K562 (cell line): ENCODE measurements around the gene DHRS13. TPM values are rescaled to one million over a fixed set of nuclear protein-coding genes. Genes with fewer than 3 reads are reported as not detected.

Source experiments
- ATAC-seq: fragments of 200-7000 bp; cut with Tn5 transposase; 3 replicates; pipeline ENCODE4 v1.9.1; 2020; ENCODE audit warnings: moderate library complexity
- BruUV-seq: library from RNA; stranded (reverse); fragments of 400-500 nt; replicated peaks from 2 replicates; lab custom pipeline; 2021; lab: Mats Ljungman, UMichigan
- CTCF ChIA-PET: fragments of 300-600 bp; formaldehyde crosslinking; extraction: SDS; loops from one replicate; lab custom pipeline; 2021; ENCODE audit warnings: low intra/inter-chr PET ratio; lab: Yijun Ruan, JAX
- POLR2A ChIA-PET: fragments of 300-600, 350-650 bp; sonication (Branson Sonifier 250); formaldehyde crosslinking; extraction: SDS; loops from one replicate; lab custom pipeline; 2021; ENCODE audit warnings: antibody characterized with exemption, inconsistent platforms; lab: Yijun Ruan, JAX
- DNase-seq, 4 experiments: peaks; one replicate each; pipeline versions ENCODE4 v3.0.0 to v3.0.0-alpha.2; 2011 to 2018; ENCODE audit warnings: low spot score in 3 of 4, mixed read lengths in 3 of 4; ENCODE audit errors: extremely low read depth in 1 of 4
- FAIRE-seq: peaks from 2 replicates; lab custom pipeline; 2011; peaks lifted over from hg19 to GRCh38; lab: Jason Lieb, UNC
- H2AFZ ChIP-seq: 2 replicates; pipeline ENCODE4 v1.6.0; 2011; ENCODE audit warnings: low read depth, low read length, control low read depth, inconsistent platforms
- H3K27ac ChIP-seq: fragments of 200-600 bp; 3 replicates; pipeline ENCODE4 v1.8.0; 2011; ENCODE audit warnings: low read depth, mild to moderate bottlenecking, control low read depth, inconsistent platforms, low read length, moderate library complexity, mixed read lengths; ENCODE audit errors: extremely low read depth
- H3K27me3 ChIP-seq, 2 experiments: fragments of 300-600 bp in 1 of 2; 2 replicates in 1 of 2; 3 replicates in 1 of 2; pipeline versions ENCODE4 v1.6.0 to v1.8.0; 2011; ENCODE audit warnings: inconsistent platforms in 2 of 2, low read length in 2 of 2, mild to moderate bottlenecking in 1 of 2, mixed read lengths in 1 of 2, moderate library complexity in 1 of 2; ENCODE audit not compliant: control insufficient read depth in 2 of 2, insufficient read depth in 2 of 2
- H3K36me3 ChIP-seq: fragments of 300-600 bp; 3 replicates; pipeline ENCODE4 v1.8.0; 2011; ENCODE audit warnings: mild to moderate bottlenecking, low read length, inconsistent platforms; ENCODE audit not compliant: control insufficient read depth, insufficient read depth
- H3K4me1 ChIP-seq, 2 experiments: fragments of 200-600 bp in 1 of 2; replicated peaks in 1 of 2; 2 replicates in 1 of 2; 3 replicates in 1 of 2; pipeline versions ENCODE4 v1.5.1 to v1.8.0; 2011; ENCODE audit warnings: inconsistent platforms in 2 of 2, low read length in 2 of 2, mild to moderate bottlenecking in 1 of 2, mixed read lengths in 1 of 2, moderate library complexity in 1 of 2; ENCODE audit not compliant: control insufficient read depth in 2 of 2, insufficient read depth in 2 of 2
- H3K4me2 ChIP-seq: 2 replicates; pipeline ENCODE4 v1.6.1; 2011; ENCODE audit warnings: low read length, control low read depth, inconsistent platforms, mixed read lengths; ENCODE audit not compliant: insufficient read depth
- H3K4me3 ChIP-seq: fragments of 200-600 bp; sonication (generic), shearing (Covaris generic); 2 replicates; pipeline ENCODE4 v1.5.1; 2016; ENCODE audit warnings: control low read depth, inconsistent platforms
- H3K79me2 ChIP-seq: fragments of 200-600 bp; 3 replicates; pipeline ENCODE4 v1.8.0; 2011; ENCODE audit warnings: low read length, inconsistent platforms; ENCODE audit not compliant: control insufficient read depth, insufficient read depth
- H3K9ac ChIP-seq, 2 experiments: 2 replicates each; pipeline versions ENCODE4 v1.6.0 to v1.6.1; 2011; ENCODE audit warnings: low read depth in 2 of 2, low read length in 2 of 2, control low read depth in 1 of 2, inconsistent platforms in 1 of 2, mild to moderate bottlenecking in 1 of 2, mixed read lengths in 1 of 2; ENCODE audit not compliant: insufficient read depth in 1 of 2
- H3K9me1 ChIP-seq: one replicate; pipeline ENCODE4 v1.6.0; 2011; ENCODE audit warnings: inconsistent platforms, mild to moderate bottlenecking, low read length, moderate library complexity; ENCODE audit not compliant: control insufficient read depth, insufficient read depth
- H3K9me3 ChIP-seq: replicated peaks from 2 replicates; pipeline ENCODE4 v1.5.1; 2011; ENCODE audit warnings: low read depth, low read length, inconsistent platforms; ENCODE audit not compliant: control insufficient read depth, insufficient read depth
- H4K20me1 ChIP-seq: replicated peaks from 2 replicates; pipeline ENCODE4 v1.6.1; 2011; ENCODE audit warnings: low read length, inconsistent platforms, mixed read lengths; ENCODE audit not compliant: control insufficient read depth, insufficient read depth
- ARHGAP35 ChIP-seq: fragments of 450-650 bp; IDR thresholded peaks from 2 replicates; pipeline ENCODE4 v1.6.1; 2018; ENCODE audit not compliant: partially characterized antibody
- CBX8 ChIP-seq: fragments of 200-600 bp; sonication (generic); IDR thresholded peaks from 2 replicates; pipeline ENCODE4 v1.6.1; 2012; ENCODE audit warnings: borderline replicate concordance, mixed run types, low read depth, mild to moderate bottlenecking, moderate library complexity, mixed read lengths, low read length, control low read depth, inconsistent platforms; ENCODE audit not compliant: poor library complexity, severe bottlenecking; ENCODE audit errors: extremely low read depth
- CHD1 ChIP-seq: fragments of 200-600 bp; sonication (generic); IDR thresholded peaks from one replicate; pipeline ENCODE4 v1.6.1; 2012; ENCODE audit warnings: mild to moderate bottlenecking, moderate library complexity, low read length, inconsistent platforms
- E2F3 ChIP-seq: fragments of 250-450 bp; sonication (Bioruptor Pico); IDR thresholded peaks from 2 replicates; pipeline ENCODE4 v1.4.0; 2020; ENCODE audit warnings: mild to moderate bottlenecking
- HCFC1 ChIP-seq: IDR thresholded peaks from 2 replicates; pipeline ENCODE4 v1.6.1; 2012; ENCODE audit warnings: low read depth, low read length, improper control_type of control experiment
- HMG20B ChIP-seq: fragments of 250-450 bp; sonication (Bioruptor Pico); IDR thresholded peaks from 2 replicates; pipeline ENCODE4 v1.5.0; 2021; ENCODE audit warnings: mild to moderate bottlenecking
- KLF13 ChIP-seq: fragments of 450-650 bp; IDR thresholded peaks from 2 replicates; pipeline ENCODE4 v1.6.1; 2016; ENCODE audit warnings: missing genetic modification characterization, low read depth, mild to moderate bottlenecking, missing compliant biosample characterization, moderate library complexity, borderline replicate concordance
- NFE2L1 ChIP-seq: fragments of 450-650 bp; IDR thresholded peaks from 2 replicates; pipeline ENCODE4 v1.6.1; 2016; ENCODE audit warnings: missing genetic modification characterization, low read depth, mild to moderate bottlenecking, missing compliant biosample characterization, moderate library complexity, borderline replicate concordance
- NFIX ChIP-seq: fragments of 250-450 bp; sonication (Bioruptor Pico); IDR thresholded peaks from 2 replicates; pipeline ENCODE4 v1.4.0; 2020; ENCODE audit warnings: low read depth, mild to moderate bottlenecking, moderate library complexity
- OTX1 ChIP-seq: fragments of 450-650 bp; formaldehyde crosslinking; IDR thresholded peaks from 2 replicates; pipeline ENCODE4 v1.4.0; 2022; ENCODE audit warnings: mild to moderate bottlenecking
- PRPF4 ChIP-seq: fragments of 200-400 bp; formaldehyde crosslinking; IDR thresholded peaks from one replicate; pipeline ENCODE4 v1.6.1; 2017; ENCODE audit warnings: low read length, low read depth, mild to moderate bottlenecking; ENCODE audit not compliant: insufficient read depth, poor library complexity, severe bottlenecking
- SAFB2 ChIP-seq: fragments of 200-400 bp; formaldehyde crosslinking; IDR thresholded peaks from 2 replicates; pipeline ENCODE4 v1.6.1; 2018; ENCODE audit warnings: borderline replicate concordance, low read length, low read depth, moderate library complexity; ENCODE audit not compliant: severe bottlenecking
- STAT5A ChIP-seq: IDR thresholded peaks from 2 replicates; pipeline ENCODE4 v1.6.1; 2012; ENCODE audit warnings: low read length, inconsistent platforms, borderline replicate concordance
- TCF7 ChIP-seq: sonication (generic); IDR thresholded peaks from 2 replicates; pipeline ENCODE4 v1.6.1; 2016; ENCODE audit warnings: antibody characterized with exemption, borderline replicate concordance
- ZNF324 ChIP-seq: fragments of 250-450 bp; sonication (Bioruptor Pico); IDR thresholded peaks from 2 replicates; pipeline ENCODE4 v1.4.0; 2020; ENCODE audit warnings: mild to moderate bottlenecking
- WGBS: fragments of 100-300 bp; shearing (Covaris generic); methylation state at CpG from one replicate; pipeline ENCODE4 v1.1.6; 2016; ENCODE audit warnings: low coverage, mixed read lengths; ENCODE audit not compliant: insufficient coverage; ENCODE audit errors: missing lambda C conversion rate; 5-methylcytosine and 5-hydroxymethylcytosine counted together
- in situ Hi-C: fragments of 300-500 bp; cut with MboI; formaldehyde crosslinking; loops from 4 replicates; pipeline ENCODE4 v1.15.0; 2018; ENCODE audit warnings: inconsistent platforms, mixed read lengths
- intact Hi-C: fragments of 100-400 bp; cut with micrococcal nuclease; formaldehyde crosslinking; loops from 2 replicates; pipeline ENCODE4 v1.14.2; 2022
- polyA plus RNA-seq, 8 experiments: library from polyadenylated mRNA; depleted of rRNA in 4 of 8; stranded (reverse) in 5 of 8; unstranded in 3 of 8; fragments of >200 nt; fragmentation: Nextera tagmentation in 2 of 8; fragmentation: Illumina TruSeq in 1 of 8; extraction: Ambion mirVana in 2 of 8; extraction: Trizol in 1 of 8; gene quantifications; 2 replicates each; pipeline versions ENCODE4 v1.2.1 to v1.2.3, GENCODE V29; 2011 to 2014; ENCODE audit warnings: inconsistent platforms in 1 of 8, missing spikeins in 1 of 8
- total RNA-seq, 7 experiments: library from RNA; depleted of rRNA in 6 of 7; stranded (reverse); fragments of >200 nt in 6 of 7; fragmentation: Illumina TruSeq in 2 of 7; extraction: Trizol in 2 of 7; gene quantifications; 2 replicates each; pipeline versions ENCODE4 v1.2.1 to v1.2.3, GENCODE V29; 2011 to 2021; ENCODE audit warnings: low replicate concordance in 1 of 7
- TF ChIP-seq, protein P1 (sequence below): IDR thresholded peaks from 2 replicates; pipeline ENCODE4 v1.6.1; 2014; ENCODE audit warnings: antibody characterized with exemption
- TF ChIP-seq, protein P2 (sequence below): IDR thresholded peaks from 2 replicates; pipeline ENCODE4 v1.6.1; 2011; ENCODE audit warnings: borderline replicate concordance, low read depth, mild to moderate bottlenecking, moderate library complexity, low read length; ENCODE audit not compliant: insufficient read depth, poor library complexity, severe bottlenecking

Gene DHRS13
- total and polyA plus RNA-seq, 9 of the 15 experiments (the other 6 are each of a cell fraction or from before 2014, with no cell fraction given): 0.32 to 52.3 (median 34.3) TPM; not detected in 1

DNA sequence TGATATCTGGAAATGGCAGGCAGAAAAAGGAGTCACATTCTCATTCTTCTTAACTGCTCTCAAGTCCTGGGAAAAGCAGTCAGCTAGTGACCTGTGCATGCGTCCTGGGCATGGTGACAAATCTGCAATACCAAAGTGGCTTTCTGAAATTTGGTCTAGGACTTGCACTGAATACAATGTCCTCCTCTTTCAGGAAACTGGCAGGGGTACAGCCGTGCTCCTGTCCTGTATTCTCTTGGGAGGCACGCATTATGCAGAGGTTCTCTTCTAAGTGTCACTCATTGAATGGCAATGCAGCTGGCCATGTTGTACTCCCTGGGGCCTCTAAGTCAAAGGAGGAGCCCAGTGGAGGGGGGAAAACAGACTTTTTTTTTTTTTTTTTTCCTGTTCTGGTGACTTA, 37.8 kb upstream of the DHRS13 start:
- FAIRE-seq: no peak

More for the DNA sequence above, 37.8 kb upstream of the DHRS13 start:
- Histone ChIP-seq H3K9me1 (no peaks in the 10 kb centered on the region), H3K27me3 (no peaks in the 10 kb centered on the region), H3K27ac (no peak overlapping the region), H3K36me3 (peaks cover 74% of the 10 kb centered on the region), H4K20me1 (peaks cover 6% of the 10 kb centered on the region; the same call in 1 of the 2 replicates)
- POLR2A ChIA-PET: interaction anchor here (0.7 to 2.7 kb wide), 3 partner anchors 11 to 538 kb away, joined by 4 to 13 read pairs (median 4); no protein-coding TSS in a partner anchor
- DNase-seq: no peak
- BruUV-seq: no TSS peak
- intact Hi-C loops: no loop called here
- TF ChIP-seq E2F3 (CRISPR knock-in tag) (no peak), HCFC1 (no peak), NFE2L1 (tag) (no peak), CHD1 (no peak), OTX1 (CRISPR knock-in tag) (no peak), TCF7 (no peak), KLF13 (no peak), STAT5A (no peak), PRPF4 (no peak), ZNF324 (CRISPR knock-in tag) (no peak), ARHGAP35 (no peak), NFIX (no peak), CBX8 (no peak), HMG20B (CRISPR knock-in tag) (no peak), SAFB2 (no peak)
- TF ChIP-seq, protein P1, sequence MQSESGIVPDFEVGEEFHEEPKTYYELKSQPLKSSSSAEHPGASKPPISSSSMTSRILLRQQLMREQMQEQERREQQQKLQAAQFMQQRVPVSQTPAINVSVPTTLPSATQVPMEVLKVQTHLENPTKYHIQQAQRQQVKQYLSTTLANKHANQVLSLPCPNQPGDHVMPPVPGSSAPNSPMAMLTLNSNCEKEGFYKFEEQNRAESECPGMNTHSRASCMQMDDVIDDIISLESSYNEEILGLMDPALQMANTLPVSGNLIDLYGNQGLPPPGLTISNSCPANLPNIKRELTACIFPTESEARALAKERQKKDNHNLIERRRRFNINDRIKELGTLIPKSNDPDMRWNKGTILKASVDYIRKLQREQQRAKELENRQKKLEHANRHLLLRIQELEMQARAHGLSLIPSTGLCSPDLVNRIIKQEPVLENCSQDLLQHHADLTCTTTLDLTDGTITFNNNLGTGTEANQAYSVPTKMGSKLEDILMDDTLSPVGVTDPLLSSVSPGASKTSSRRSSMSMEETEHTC: no peak
- TF ChIP-seq, protein P2, sequence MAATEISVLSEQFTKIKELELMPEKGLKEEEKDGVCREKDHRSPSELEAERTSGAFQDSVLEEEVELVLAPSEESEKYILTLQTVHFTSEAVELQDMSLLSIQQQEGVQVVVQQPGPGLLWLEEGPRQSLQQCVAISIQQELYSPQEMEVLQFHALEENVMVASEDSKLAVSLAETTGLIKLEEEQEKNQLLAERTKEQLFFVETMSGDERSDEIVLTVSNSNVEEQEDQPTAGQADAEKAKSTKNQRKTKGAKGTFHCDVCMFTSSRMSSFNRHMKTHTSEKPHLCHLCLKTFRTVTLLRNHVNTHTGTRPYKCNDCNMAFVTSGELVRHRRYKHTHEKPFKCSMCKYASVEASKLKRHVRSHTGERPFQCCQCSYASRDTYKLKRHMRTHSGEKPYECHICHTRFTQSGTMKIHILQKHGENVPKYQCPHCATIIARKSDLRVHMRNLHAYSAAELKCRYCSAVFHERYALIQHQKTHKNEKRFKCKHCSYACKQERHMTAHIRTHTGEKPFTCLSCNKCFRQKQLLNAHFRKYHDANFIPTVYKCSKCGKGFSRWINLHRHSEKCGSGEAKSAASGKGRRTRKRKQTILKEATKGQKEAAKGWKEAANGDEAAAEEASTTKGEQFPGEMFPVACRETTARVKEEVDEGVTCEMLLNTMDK: no peak
- TF ChIP-seq, all 486 proteins: peak for 0
- H3K4me2 ChIP-seq: no peak overlapping the region
- 81% methylated on average over 3 of the region's 3 CpGs for WGBS
- no peak overlapping the region for H3K9ac ChIP-seq
- in situ Hi-C loops: no loop called here
- ATAC-seq: no peak
- H3K4me3 ChIP-seq: no peak overlapping the region
- CTCF ChIA-PET: no interaction called here
- no peaks in the 10 kb centered on the region for H3K9me3 ChIP-seq
- no peak overlapping the region for H2AFZ ChIP-seq
- peaks cover 92% of the 10 kb centered on the region for H3K79me2 ChIP-seq
- H3K4me1 ChIP-seq: peaks cover 0 to 14% of the 10 kb centered on the region in 2 experiments; a peak in 3 of 5 replicates
